Activated T-cell treated with anti-CD3 and anti-CD28 coated beads, Interleukin-2, amount 50 U/mL, for 24 hours (primary cell): ENCODE data around the gene RHBDF1.
"Not testable (repeated sequence)": the region's sequence is repeated elsewhere in the genome, so short reads cannot be mapped to it uniquely, and the experiment has no call there.

Source experiments
- DNase-seq: peaks from one replicate; pipeline ENCODE4 v3.0.0-alpha.2; 2020
- H3K27ac Mint-ChIP-seq: 2 replicates; pipeline ENCODE4 v1.8.0; 2020; ENCODE audit warnings: mild to moderate bottlenecking, mixed read lengths
- H3K27me3 Mint-ChIP-seq: 2 replicates; pipeline ENCODE4 v1.8.0; 2020; ENCODE audit warnings: mixed read lengths
- H3K36me3 Mint-ChIP-seq: 2 replicates; pipeline ENCODE4 v1.8.0; 2020; ENCODE audit warnings: low read depth, mixed read lengths
- H3K4me1 Mint-ChIP-seq: 2 replicates; pipeline ENCODE4 v1.8.0; 2020; ENCODE audit warnings: low read depth, mixed read lengths
- H3K4me3 Mint-ChIP-seq: 2 replicates; pipeline ENCODE4 v1.8.0; 2020; ENCODE audit warnings: mild to moderate bottlenecking, moderate library complexity, mixed read lengths
- H3K9me3 Mint-ChIP-seq: 2 replicates; pipeline ENCODE4 v1.8.0; 2020; ENCODE audit warnings: mixed read lengths

Gene RHBDF1

DNA sequence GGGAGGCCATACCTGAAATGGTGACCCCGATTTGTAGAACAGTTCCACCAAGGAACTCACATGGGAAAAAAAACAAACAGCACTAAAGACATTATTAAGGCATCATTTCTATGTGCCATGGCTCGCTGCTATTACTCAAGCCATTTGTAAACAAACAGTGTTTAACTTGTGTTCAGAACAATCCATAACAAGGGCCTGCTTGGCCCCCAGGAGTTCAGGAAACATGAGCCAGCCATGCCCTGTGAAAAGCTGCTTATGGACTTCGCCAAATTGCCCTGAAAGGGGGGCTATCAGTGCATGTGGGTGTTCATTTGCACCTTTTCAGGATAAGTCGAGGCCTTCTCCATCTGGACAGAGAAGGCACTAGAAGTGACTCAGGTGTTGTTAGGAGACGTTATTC, 27.0 kb downstream of the RHBDF1 start:
- H3K9me3 Mint-ChIP-seq: no peaks in the 10 kb centered on the region
- H3K36me3 Mint-ChIP-seq: peaks cover 89% of the 10 kb centered on the region
- H3K4me3 Mint-ChIP-seq: no peak overlapping the region
- DNase-seq: no peak
- H3K27ac Mint-ChIP-seq: no peak overlapping the region
- no peaks in the 10 kb centered on the region for H3K27me3 Mint-ChIP-seq
- peaks cover 34% of the 10 kb centered on the region for H3K4me1 Mint-ChIP-seq

DNA sequence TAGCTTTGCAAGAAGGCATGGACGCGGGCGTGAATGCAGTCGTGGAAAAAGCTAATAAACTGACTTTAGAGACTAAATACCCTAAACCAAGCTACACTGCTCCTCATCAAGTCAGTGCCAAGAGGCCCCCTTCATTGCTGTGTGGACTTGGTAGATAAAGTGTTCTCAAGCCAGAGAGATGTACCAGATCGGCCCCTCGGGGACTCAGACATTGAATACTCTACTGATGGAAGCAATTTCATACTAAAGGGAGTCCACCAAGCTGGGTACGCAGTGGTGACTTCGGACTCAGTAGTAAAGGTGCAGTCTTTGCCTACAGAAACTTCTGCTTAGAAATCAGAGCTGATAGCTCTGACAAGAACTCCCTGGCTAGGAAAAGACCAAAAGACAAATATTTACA, 27.8 kb downstream of the RHBDF1 start:
- H3K27ac Mint-ChIP-seq: no peak overlapping the region
- H3K36me3 Mint-ChIP-seq: peaks cover 86% of the 10 kb centered on the region
- H3K9me3 Mint-ChIP-seq: no peaks in the 10 kb centered on the region
- no peak overlapping the region for H3K4me3 Mint-ChIP-seq
- no peak for DNase-seq
- no peaks in the 10 kb centered on the region for H3K27me3 Mint-ChIP-seq
- H3K4me1 Mint-ChIP-seq: peaks cover 35% of the 10 kb centered on the region

DNA sequence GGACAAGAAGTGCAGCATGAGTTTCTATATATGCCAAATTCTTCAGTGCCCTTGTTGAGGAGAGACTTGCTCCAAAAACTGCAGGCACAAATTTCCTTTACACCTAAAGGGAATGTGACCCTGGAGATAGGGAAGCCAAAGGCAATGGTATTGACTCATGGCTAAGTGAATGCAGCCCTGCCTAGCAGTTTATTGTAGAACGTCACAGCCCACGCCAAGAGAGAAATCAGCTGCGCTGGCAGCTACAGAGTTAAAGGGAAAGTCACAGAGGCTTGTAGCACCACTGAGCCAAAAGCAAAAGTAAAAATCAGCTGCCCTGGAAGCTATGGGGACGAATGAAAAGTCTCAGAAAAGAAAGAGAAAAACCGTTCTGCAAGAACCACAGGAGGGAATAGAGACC, 29.1 kb downstream of the RHBDF1 start:
- peaks cover 86% of the 10 kb centered on the region for H3K36me3 Mint-ChIP-seq
- H3K9me3 Mint-ChIP-seq: no peaks in the 10 kb centered on the region
- H3K4me3 Mint-ChIP-seq: no peak overlapping the region
- no peak for DNase-seq
- H3K27me3 Mint-ChIP-seq: no peaks in the 10 kb centered on the region
- no peak overlapping the region for H3K27ac Mint-ChIP-seq
- H3K4me1 Mint-ChIP-seq: peaks cover 45% of the 10 kb centered on the region

DNA sequence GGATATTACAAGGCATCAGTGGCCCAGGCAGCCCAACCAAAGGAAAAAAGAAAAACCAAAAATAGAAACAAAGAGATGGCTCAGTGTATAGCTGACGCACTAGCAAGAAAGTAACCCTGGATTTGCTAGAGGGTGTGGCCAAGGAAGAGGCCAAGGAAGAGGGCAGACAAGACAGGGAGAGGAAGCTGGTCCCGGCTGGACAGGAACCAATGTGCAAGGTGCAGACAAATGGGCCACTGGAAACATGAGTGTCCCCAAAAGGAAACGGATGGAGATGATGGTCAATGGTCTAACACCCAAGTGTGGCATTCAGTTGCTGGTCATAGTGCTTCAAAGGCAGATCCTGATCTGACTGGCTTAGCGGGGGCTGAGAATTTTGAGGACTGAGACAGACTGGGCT, 29.7 kb downstream of the RHBDF1 start:
- peaks cover 42% of the 10 kb centered on the region for H3K4me1 Mint-ChIP-seq
- no peaks in the 10 kb centered on the region for H3K9me3 Mint-ChIP-seq
- H3K27me3 Mint-ChIP-seq: no peaks in the 10 kb centered on the region
- H3K36me3 Mint-ChIP-seq: peaks cover 88% of the 10 kb centered on the region
- no peak overlapping the region for H3K4me3 Mint-ChIP-seq
- peak overlapping the region; percentile 23 for H3K27ac Mint-ChIP-seq
- no peak for DNase-seq

DNA sequence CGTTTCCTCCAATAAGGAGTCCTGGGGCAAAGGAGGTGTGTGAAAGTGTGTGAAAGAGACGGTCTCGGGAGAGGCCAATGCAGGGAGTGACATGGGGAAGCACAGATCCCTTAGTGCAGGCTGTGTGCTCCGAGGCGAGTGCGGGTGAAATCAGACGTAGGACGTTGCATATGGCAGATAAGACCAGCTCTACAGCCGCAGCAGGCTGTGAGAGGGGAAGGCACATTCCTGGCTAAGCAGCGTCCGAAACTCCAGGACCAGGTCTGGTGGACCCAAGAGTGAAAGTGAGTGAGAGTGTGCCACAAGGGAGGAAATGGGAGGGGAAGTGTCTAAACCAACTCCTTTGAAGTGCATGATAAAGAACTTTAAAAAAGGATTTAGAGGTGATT, 30.4 kb downstream of the RHBDF1 start:
- Mint-ChIP-seq H3K9me3 (no peaks in the 10 kb centered on the region), H3K27me3 (no peaks in the 10 kb centered on the region), H3K27ac (peak overlapping the region; percentile 20), H3K4me3 (no peak overlapping the region), H3K36me3 (peaks cover 87% of the 10 kb centered on the region), H3K4me1 (peaks cover 39% of the 10 kb centered on the region)
- no peak for DNase-seq

DNA sequence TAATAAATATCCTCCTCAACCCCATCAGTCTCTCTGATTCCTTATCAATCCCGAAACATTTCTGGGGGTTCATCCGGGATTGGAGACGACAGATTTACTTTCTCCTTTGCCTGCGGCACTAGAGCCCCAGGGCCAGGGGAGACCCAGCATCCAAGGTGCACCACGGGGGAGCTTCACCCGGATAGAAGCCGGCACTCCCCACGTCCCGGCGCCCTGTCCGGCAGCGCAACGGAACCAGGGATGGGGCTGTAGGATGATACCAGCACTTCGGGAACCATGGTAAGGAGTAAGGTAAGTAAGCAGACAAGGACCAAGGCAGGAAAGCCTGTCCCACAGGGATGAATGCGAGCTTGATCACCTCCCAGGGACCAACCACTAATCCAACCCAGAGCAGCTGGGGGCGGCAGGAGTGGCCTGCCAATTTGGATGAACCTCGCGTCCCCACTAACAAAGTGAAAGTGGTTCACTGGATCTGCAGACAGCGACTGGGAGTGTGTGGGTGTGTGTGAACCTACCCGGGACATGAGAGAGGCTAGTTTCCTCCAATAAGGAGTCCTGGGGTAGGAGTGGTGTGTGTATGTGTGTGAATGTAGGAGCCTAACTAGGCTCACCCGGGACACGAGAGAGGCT, 30.9 kb downstream of the RHBDF1 start:
- H3K27me3 Mint-ChIP-seq: no peaks in the 10 kb centered on the region
- H3K4me1 Mint-ChIP-seq: peaks cover 38% of the 10 kb centered on the region
- peaks cover 86% of the 10 kb centered on the region for H3K36me3 Mint-ChIP-seq
- H3K9me3 Mint-ChIP-seq: no peaks in the 10 kb centered on the region
- no peak overlapping the region for H3K4me3 Mint-ChIP-seq
- DNase-seq: no peak
- H3K27ac Mint-ChIP-seq: peak overlapping the region; percentile 20

DNA sequence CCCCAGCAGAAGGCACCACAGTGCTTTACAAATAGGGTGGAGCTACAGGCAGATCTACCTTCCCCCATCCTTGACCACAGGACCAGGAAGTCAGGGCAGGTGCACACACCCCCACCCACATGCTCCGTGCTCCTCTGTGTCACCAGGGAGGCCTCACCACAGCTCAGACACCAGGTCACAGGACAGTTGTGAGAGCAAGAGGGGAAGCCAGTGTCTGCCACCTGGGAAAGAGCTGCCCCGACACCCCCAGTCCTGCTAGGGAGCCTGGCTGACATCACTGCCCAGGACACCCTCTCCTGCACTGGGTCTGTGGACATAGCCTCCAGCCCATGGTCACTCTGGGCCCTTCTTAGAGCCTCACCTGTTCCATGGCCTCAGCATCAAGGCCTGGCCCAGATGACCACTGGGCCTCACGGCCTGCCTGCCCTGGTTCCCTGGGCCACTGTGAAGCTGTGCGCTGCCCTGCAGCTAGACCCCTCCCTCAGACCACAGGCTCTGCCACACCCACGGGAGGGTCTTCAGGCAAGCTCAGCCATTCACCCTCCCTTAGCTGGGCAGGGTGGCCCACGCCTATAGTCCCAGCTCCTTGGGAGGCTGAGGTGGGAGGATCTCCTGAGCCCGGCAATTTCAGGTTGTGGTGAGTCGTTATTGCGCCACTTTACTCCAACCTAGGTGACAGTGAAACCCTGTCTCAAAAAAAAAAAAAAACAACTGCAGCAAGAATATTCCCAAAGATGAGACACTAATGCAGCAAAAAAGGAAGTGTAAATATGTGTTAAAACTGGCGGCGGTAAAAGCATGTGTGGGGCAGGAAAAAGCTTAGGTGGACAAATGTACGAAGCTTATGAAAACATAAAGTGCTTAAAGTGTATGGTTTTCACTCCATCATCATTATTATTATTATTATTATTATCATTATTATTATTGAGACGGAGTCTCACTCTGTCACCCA, 33.2 kb downstream of the RHBDF1 start:
- no peaks in the 10 kb centered on the region for H3K9me3 Mint-ChIP-seq
- DNase-seq: no peak
- no peaks in the 10 kb centered on the region for H3K27me3 Mint-ChIP-seq
- H3K36me3 Mint-ChIP-seq: peaks cover 83% of the 10 kb centered on the region
- H3K4me1 Mint-ChIP-seq: peaks cover 38% of the 10 kb centered on the region
- peak overlapping the region; percentile 59 for H3K27ac Mint-ChIP-seq
- H3K4me3 Mint-ChIP-seq: no peak overlapping the region

DNA sequence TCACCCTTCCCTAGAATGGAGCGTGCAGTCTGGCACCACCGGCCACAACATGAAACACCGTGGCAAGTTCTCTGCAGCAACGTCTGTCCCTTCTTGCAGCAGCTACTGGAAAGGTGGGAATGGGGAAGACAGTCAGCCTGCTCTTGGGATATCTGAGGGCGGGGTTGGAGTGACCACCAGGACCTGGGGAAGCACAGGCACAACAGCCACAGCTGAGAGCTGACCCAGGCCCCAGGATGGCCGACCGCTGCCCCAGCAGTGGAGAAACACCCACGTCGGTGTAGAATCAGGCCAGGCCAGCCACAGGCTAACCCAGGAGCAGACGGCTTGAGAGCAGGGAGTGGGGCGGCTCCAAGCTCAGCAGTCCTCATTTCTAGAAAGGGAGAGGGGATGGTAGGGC, 34.2 kb downstream of the RHBDF1 start:
- not testable (repeated sequence) for H3K27me3 Mint-ChIP-seq, H3K27ac Mint-ChIP-seq, DNase-seq, H3K9me3 Mint-ChIP-seq, H3K4me3 Mint-ChIP-seq
- Mint-ChIP-seq H3K4me1 (peaks cover 33% of the 10 kb centered on the region), H3K36me3 (peaks cover 78% of the 10 kb centered on the region)

DNA sequence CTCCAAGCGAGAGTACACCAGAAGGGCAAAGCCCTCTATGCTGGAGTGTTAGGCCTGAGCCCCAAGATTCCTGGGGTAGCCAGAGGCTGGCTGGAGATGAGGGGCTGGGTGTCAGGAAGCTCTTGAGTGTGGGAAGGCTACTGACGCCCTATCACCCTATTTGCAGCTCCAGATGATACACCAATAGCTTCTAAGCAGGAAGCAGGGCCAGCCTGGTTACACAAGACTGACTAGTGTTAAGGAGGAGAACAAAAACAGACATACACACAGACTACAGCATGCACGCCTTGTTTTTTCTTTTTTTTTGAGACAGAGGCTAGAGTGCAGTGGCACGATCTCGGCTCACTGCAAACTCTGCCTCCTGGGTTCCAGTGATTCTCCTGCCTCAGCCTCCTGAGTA, 34.9 kb downstream of the RHBDF1 start:
- no peaks in the 10 kb centered on the region for H3K9me3 Mint-ChIP-seq
- no peaks in the 10 kb centered on the region for H3K27me3 Mint-ChIP-seq
- H3K4me1 Mint-ChIP-seq: peaks cover 27% of the 10 kb centered on the region
- H3K36me3 Mint-ChIP-seq: peaks cover 71% of the 10 kb centered on the region
- no peak overlapping the region for H3K27ac Mint-ChIP-seq
- no peak overlapping the region for H3K4me3 Mint-ChIP-seq
- DNase-seq: no peak

DNA sequence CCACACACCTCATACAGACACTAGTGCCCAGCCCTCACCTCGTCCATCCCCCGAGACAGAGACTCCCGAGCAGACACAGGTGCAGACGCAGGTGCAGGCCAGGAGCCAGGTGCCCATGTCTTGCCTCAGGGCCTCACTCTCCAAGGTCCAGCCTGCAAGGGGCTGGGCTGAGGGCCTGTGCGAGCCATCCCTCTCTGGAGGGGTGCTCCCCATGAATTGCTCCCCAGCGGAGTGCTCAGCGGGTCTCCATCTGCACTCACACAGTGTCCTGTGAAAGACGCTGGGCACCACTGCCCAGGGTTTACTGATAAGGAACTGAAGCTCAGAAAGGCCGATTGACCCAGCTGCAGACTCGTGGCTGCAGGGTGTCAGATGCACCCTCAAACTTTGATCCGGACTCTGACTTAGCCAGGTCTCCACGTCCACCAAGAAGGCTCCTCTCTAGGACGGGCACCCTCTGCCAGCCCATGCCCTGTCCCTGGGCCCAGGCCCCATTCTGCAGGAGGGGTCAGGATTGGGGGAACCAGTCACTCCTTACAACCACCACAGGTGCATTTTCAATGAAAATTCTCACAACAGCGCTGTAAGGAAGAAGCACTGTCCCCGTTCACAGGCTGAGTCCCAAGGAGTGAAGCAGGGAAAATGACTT, 36.0 kb downstream of the RHBDF1 start:
- Mint-ChIP-seq H3K4me1 (peaks cover 20% of the 10 kb centered on the region), H3K27me3 (no peaks in the 10 kb centered on the region), H3K36me3 (peaks cover 61% of the 10 kb centered on the region), H3K9me3 (no peaks in the 10 kb centered on the region), H3K27ac (no peak overlapping the region), H3K4me3 (no peak overlapping the region)
- no peak for DNase-seq

DNA sequence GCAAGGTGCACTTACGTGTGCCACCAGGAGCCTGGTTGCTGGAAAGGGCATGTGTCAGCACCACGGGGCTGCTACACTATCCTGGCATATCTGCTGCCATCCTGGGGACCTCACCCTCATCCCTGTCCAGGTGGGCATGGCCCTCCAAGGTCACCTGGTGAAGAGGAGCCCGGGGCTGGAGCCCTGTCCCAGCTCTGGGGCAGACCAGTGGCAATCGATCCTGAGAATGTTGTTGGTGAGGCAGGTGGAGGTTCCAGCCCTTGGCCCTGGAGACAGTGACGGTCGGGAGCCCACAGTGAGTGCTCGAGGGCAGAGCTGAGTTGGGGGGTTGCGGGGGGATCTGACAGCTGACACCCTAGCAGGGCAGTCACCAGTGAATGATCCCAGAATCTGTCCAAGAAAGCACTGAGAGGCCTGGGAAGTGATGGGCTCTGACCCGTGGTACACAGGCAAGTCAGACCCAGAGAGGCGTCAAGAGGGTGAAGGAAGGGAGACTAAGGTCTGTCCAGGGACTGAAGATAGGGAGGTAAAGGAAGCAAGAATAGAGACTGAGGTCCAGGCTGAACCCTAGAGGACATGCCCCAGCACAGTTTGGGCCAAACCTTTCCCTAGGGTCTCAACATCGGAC, 36.6 kb downstream of the RHBDF1 start:
- peaks cover 16% of the 10 kb centered on the region for H3K4me1 Mint-ChIP-seq
- H3K27ac Mint-ChIP-seq: no peak overlapping the region

DNA sequence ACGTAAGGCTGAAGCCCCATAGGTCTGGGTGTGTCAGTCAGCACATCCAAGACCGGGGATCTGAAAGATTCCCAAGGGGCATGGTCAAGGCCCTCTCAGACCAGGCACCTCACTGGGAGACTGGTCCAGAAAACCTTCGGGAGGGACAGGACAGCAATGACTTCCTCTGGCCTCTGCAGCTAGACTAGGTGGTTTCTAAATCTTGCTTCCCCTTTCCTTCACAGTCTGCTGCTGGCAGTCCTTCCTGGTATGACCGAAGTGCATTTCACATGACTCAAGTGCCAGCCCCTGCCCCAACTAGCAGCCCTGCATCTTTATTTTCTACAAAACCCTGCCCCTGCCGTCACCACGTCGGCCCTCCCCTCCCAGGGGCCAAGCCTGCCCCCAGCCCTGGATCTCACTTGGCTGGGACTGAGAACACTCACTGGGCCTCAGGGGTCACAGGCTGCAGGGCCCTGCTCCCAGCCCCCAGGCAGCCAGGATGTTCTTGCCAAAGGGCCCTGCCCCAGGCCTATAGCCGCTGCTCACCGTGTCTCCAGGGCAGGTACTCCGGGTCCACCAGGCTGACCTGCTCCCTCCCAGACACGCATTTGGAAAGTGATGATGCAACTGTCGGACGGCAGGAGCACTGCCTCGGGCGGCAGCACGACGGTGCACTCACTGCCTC, 37.3 kb downstream of the RHBDF1 start:
- Mint-ChIP-seq H3K4me1 (peaks cover 16% of the 10 kb centered on the region), H3K36me3 (peaks cover 53% of the 10 kb centered on the region), H3K27ac (no peak overlapping the region), H3K27me3 (no peaks in the 10 kb centered on the region), H3K9me3 (no peaks in the 10 kb centered on the region), H3K4me3 (no peak overlapping the region)
- DNase-seq: no peak

More for the DNA sequence above, 36.6 kb downstream of the RHBDF1 start:
- Mint-ChIP-seq H3K27me3 (no peaks in the 10 kb centered on the region), H3K36me3 (peaks cover 54% of the 10 kb centered on the region), H3K4me3 (no peak overlapping the region), H3K9me3 (no peaks in the 10 kb centered on the region)
- DNase-seq: no peak

DNA sequence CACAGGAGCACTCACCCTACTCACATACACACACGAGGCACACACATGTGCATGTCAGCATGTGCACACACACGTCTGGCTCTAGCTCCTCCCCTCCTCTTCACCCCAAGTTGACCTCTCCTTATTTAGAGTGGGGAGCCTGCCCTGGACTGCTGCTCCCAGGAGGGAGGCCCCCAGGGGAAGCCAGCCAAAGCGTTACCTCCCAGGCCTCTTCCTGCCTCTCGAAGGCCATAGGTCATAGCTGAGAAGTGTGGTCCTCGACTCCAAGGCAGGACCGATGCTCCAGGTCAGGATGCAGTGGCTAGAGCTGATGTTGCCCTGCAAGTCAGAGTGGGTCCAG, 37.8 kb downstream of the RHBDF1 start:
- no peak overlapping the region for H3K4me3 Mint-ChIP-seq
- peaks cover 49% of the 10 kb centered on the region for H3K36me3 Mint-ChIP-seq
- no peaks in the 10 kb centered on the region for H3K27me3 Mint-ChIP-seq
- DNase-seq: no peak
- H3K4me1 Mint-ChIP-seq: peaks cover 11% of the 10 kb centered on the region
- H3K9me3 Mint-ChIP-seq: no peaks in the 10 kb centered on the region
- no peak overlapping the region for H3K27ac Mint-ChIP-seq
